GM23248 (cell line): ENCODE data around the gene NR3C2. TPM values are rescaled to one million over a fixed set of nuclear protein-coding genes. Genes with fewer than 3 reads are reported as not detected.
A peak's percentile ranks its signal among the peaks of the same experiment; 100 is the strongest.

Experiments used
- DNase-seq: peaks from one replicate; pipeline ENCODE4 v3.0.0-alpha.2; 2015
- H2AFZ ChIP-seq: fragments of 200-600 bp; sonication (generic); 2 replicates; pipeline ENCODE4 v1.6.1; 2016; ENCODE audit warnings: antibody characterized with exemption
- H3F3A ChIP-seq: fragments of 200-600 bp; sonication (generic); 2 replicates; pipeline ENCODE4 v1.6.1; 2016; ENCODE audit warnings: mild to moderate bottlenecking, antibody characterized with exemption, mixed run types; ENCODE audit not compliant: insufficient read depth
- H3K27ac ChIP-seq: fragments of 200-600 bp; sonication (generic); 2 replicates; pipeline ENCODE4 v1.5.1; 2016; ENCODE audit warnings: mild to moderate bottlenecking
- H3K27me3 ChIP-seq: fragments of 200-600 bp; sonication (generic); replicated peaks from 2 replicates; pipeline ENCODE4 v1.6.1; 2016; ENCODE audit warnings: mild to moderate bottlenecking; ENCODE audit not compliant: insufficient read depth
- H3K36me3 ChIP-seq: fragments of 200-600 bp; sonication (generic); 2 replicates; pipeline ENCODE4 v1.6.1; 2016; ENCODE audit warnings: low read depth, mild to moderate bottlenecking
- H3K4me1 ChIP-seq: fragments of 200-600 bp; sonication (generic); 2 replicates; pipeline ENCODE4 v1.6.1; 2016; ENCODE audit warnings: mild to moderate bottlenecking; ENCODE audit not compliant: insufficient read depth
- H3K4me2 ChIP-seq: fragments of 200-600 bp; sonication (generic); one replicate; pipeline ENCODE4 v1.6.1; 2016; ENCODE audit warnings: mild to moderate bottlenecking; ENCODE audit not compliant: unreplicated experiment
- H3K4me3 ChIP-seq: fragments of 200-600 bp; sonication (generic); 2 replicates; pipeline ENCODE4 v1.5.1; 2016; ENCODE audit warnings: mild to moderate bottlenecking
- H3K79me2 ChIP-seq: fragments of 200-600 bp; sonication (generic); 2 replicates; pipeline ENCODE4 v1.6.1; 2016; ENCODE audit warnings: mild to moderate bottlenecking; ENCODE audit not compliant: insufficient read depth
- H3K9ac ChIP-seq: fragments of 200-600 bp; sonication (generic); 2 replicates; pipeline ENCODE4 v1.6.1; 2016; ENCODE audit warnings: mild to moderate bottlenecking
- H3K9me2 ChIP-seq: fragments of 200-600 bp; sonication (generic); 2 replicates; pipeline ENCODE4 v1.6.1; 2016; ENCODE audit warnings: mixed run types, mild to moderate bottlenecking, moderate library complexity; ENCODE audit not compliant: insufficient read depth
- H3K9me3 ChIP-seq: fragments of 200-600 bp; sonication (generic); one replicate; pipeline ENCODE4 v1.6.1; 2017; ENCODE audit warnings: low read depth
- H4K20me1 ChIP-seq: fragments of 200-600 bp; sonication (generic); 2 replicates; pipeline ENCODE4 v1.6.0; 2016; ENCODE audit not compliant: insufficient read depth
- EZH2 ChIP-seq: fragments of 200-600 bp; sonication (generic); IDR thresholded peaks from 2 replicates; pipeline ENCODE4 v1.6.1; 2018; ENCODE audit warnings: antibody characterized with exemption, mild to moderate bottlenecking; ENCODE audit not compliant: insufficient read depth, poor library complexity, severe bottlenecking
- EZH2phosphoT487 ChIP-seq: fragments of 200-600 bp; sonication (generic); IDR thresholded peaks from 2 replicates; pipeline ENCODE4 v1.6.1; 2018; ENCODE audit warnings: antibody characterized with exemption, moderate library complexity, mild to moderate bottlenecking, low read depth; ENCODE audit not compliant: insufficient read depth
- WGBS, 2 experiments: methylation state at CpG; one replicate each; pipeline ENCODE4 v1.1.6; 2015 to 2017; ENCODE audit warnings: low lambda C conversion rate in 2 of 2, low coverage in 1 of 2; ENCODE audit errors: missing lambda C conversion rate in 2 of 2; 5-methylcytosine and 5-hydroxymethylcytosine counted together
- in situ Hi-C: fragments of 300-500 bp; cut with MboI; formaldehyde crosslinking; loops from 2 replicates; pipeline ENCODE4 v1.15.0; 2020
- polyA plus RNA-seq: library from polyadenylated mRNA; unstranded; fragments of >200 nt; fragmentation: Nextera tagmentation; extraction: Ambion mirVana; gene quantifications from 2 replicates; pipeline ENCODE4 v1.2.1, GENCODE V29; 2016
- total RNA-seq: library from RNA; depleted of rRNA; stranded (reverse); fragments of >200 nt; shearing (Covaris generic); gene quantifications from 2 replicates; pipeline ENCODE4 v1.2.3, GENCODE V29; 2014

NR3C2 gene
- total and polyA plus RNA-seq, 2 experiments from 2014 or later, result 0.04 TPM; not detected in 1

DNA sequence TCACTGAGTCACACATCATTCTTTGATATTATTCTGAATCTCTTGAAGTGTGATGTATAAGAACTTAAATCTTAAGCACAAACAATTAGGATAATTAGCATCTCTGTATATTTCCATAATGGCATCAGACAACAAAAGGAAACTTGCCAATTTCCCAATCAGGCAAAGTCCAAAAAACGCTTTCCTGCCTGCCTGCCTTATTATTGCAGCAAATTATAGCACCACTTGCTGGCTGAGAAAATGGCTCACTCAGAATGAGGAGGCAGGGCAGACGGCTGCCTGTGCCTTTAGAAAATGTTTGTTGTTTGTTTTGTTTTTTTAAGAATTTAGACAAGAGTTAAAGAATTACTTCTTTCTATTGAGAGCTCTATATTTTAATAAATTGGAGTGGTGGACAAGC lies 27.7 kb upstream of the NR3C2 start:
- Histone ChIP-seq H3K4me2 (no peak overlapping the region), H3K27ac (no peak overlapping the region), H3K4me3 (no peak overlapping the region), H2AFZ (no peak overlapping the region), H3K9me3 (no peaks in the 10 kb centered on the region), H3K4me1 (no peaks in the 10 kb centered on the region), H3F3A (no peaks in the 10 kb centered on the region), H3K9me2 (no peaks in the 10 kb centered on the region), H3K27me3 (no peaks in the 10 kb centered on the region), H3K79me2 (no peaks in the 10 kb centered on the region), H3K9ac (no peak overlapping the region), H4K20me1 (no peaks in the 10 kb centered on the region), H3K36me3 (no peaks in the 10 kb centered on the region)
- DNase-seq, result no peak
- 19 to 29% methylated on average over 2 of the region's 2 CpGs for whole genome bisulfite sequencing, 2 experiments
- TF ChIP-seq EZH2 (no peak), EZH2phosphoT487 (no peak)
- in situ Hi-C loops, result no loop called here

GRCh38 chr4:148454835-148455234 lies 12.6 kb upstream of the NR3C2 start:
- H3K4me3 ChIP-seq, result no peak overlapping the region
- H4K20me1 ChIP-seq, result no peaks in the 10 kb centered on the region
- in situ Hi-C loops, result no loop called here
- H3K9me3 ChIP-seq, result no peaks in the 10 kb centered on the region
- no peak overlapping the region for H3K4me2 ChIP-seq
- no peak overlapping the region for H2AFZ ChIP-seq
- no peaks in the 10 kb centered on the region for H3K79me2 ChIP-seq
- no peaks in the 10 kb centered on the region for H3K9me2 ChIP-seq
- no peak overlapping the region for H3K9ac ChIP-seq
- no peak overlapping the region for H3K27ac ChIP-seq
- TF ChIP-seq EZH2 (no peak), EZH2phosphoT487 (no peak)
- no peaks in the 10 kb centered on the region for H3K27me3 ChIP-seq
- H3K36me3 ChIP-seq, result no peaks in the 10 kb centered on the region
- DNase-seq, result peak; percentile 31
- no peaks in the 10 kb centered on the region for H3F3A ChIP-seq
- no peaks in the 10 kb centered on the region for H3K4me1 ChIP-seq

DNA sequence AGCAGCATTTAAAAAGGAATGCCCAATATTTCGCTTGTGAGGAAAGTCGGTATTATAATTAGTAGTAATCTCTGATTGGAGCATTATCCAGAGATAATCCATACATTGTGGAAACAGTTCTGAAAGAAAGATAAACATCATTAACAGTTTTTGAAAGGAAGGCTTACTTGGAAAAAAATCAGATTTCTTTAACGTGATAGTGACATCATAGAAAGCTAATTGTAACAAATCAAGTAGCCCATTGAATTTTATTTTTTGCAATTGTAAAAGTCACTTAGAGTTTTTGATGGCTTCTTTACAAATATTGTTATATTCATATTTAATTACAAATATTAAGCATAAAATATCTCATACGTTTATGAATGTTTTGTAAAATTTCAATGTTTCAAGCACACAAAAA lies 11.6 kb upstream of the NR3C2 start:
- Histone ChIP-seq H3K4me3 (no peak overlapping the region), H3K9me2 (no peaks in the 10 kb centered on the region), H2AFZ (no peak overlapping the region), H3K27ac (no peak overlapping the region), H3K27me3 (no peaks in the 10 kb centered on the region; the same call in 1 of the 2 replicates), H3F3A (no peaks in the 10 kb centered on the region), H3K4me1 (no peaks in the 10 kb centered on the region), H3K79me2 (no peaks in the 10 kb centered on the region), H3K4me2 (no peak overlapping the region), H3K36me3 (no peaks in the 10 kb centered on the region), H3K9ac (no peak overlapping the region), H4K20me1 (no peaks in the 10 kb centered on the region), H3K9me3 (no peaks in the 10 kb centered on the region)
- in situ Hi-C loops, result no loop called here
- WGBS, 2 experiments, result 73 to 75% methylated on average over 4 of the region's 4 CpGs
- DNase-seq, result no peak
- TF ChIP-seq EZH2, result no peak
- no peak for TF ChIP-seq EZH2phosphoT487

GRCh38 chr4:148452970-148453369 lies 10.8 kb upstream of the NR3C2 start:
- WGBS, 2 experiments, result 42 to 52% methylated on average over 1 of the region's 1 CpG
- no peak overlapping the region for H3K4me3 ChIP-seq
- no peaks in the 10 kb centered on the region for H3K79me2 ChIP-seq
- H3K4me2 ChIP-seq, result no peak overlapping the region
- no peaks in the 10 kb centered on the region for H3K36me3 ChIP-seq
- H4K20me1 ChIP-seq, result no peaks in the 10 kb centered on the region
- in situ Hi-C loops, result no loop called here
- H3K27me3 ChIP-seq, result no peaks in the 10 kb centered on the region; the same call in 1 of the 2 replicates
- no peak overlapping the region for H3K9ac ChIP-seq
- no peaks in the 10 kb centered on the region for H3F3A ChIP-seq
- no peak overlapping the region for H3K27ac ChIP-seq
- H3K4me1 ChIP-seq, result no peaks in the 10 kb centered on the region
- no peak for DNase-seq
- H3K9me3 ChIP-seq, result no peaks in the 10 kb centered on the region
- no peak overlapping the region for H2AFZ ChIP-seq
- TF ChIP-seq EZH2 (no peak), EZH2phosphoT487 (no peak)
- no peaks in the 10 kb centered on the region for H3K9me2 ChIP-seq

- H3K9me3 ChIP-seq, result no peaks in the 10 kb centered on the region
- H3K4me2 ChIP-seq, result no peak overlapping the region
- no peaks in the 10 kb centered on the region for H3K9me2 ChIP-seq
- no peaks in the 10 kb centered on the region for H3K4me1 ChIP-seq
- in situ Hi-C loops, result no loop called here
- DNase-seq, result no peak
- TF ChIP-seq EZH2, result no peak
- TF ChIP-seq EZH2phosphoT487, result no peak
- H4K20me1 ChIP-seq, result no peaks in the 10 kb centered on the region
- H3K27ac ChIP-seq, result no peak overlapping the region
- H3K36me3 ChIP-seq, result no peaks in the 10 kb centered on the region
- H3F3A ChIP-seq, result peaks cover 14% of the 10 kb centered on the region; the same call in 1 of the 2 replicates
- no peak overlapping the region for H3K9ac ChIP-seq
- no peak overlapping the region for H2AFZ ChIP-seq
- peaks cover 16% of the 10 kb centered on the region for H3K27me3 ChIP-seq
- 56 to 58% methylated on average over 2 of the region's 2 CpGs for WGBS, 2 experiments
- no peak overlapping the region for H3K4me3 ChIP-seq
- H3K79me2 ChIP-seq, result no peaks in the 10 kb centered on the region
Observed at GRCh38 chr4:148449921-148450320, 7.7 kb upstream of the NR3C2 start.
